ENCODE data around the gene GNG12. TPM values are rescaled to one million over a fixed set of nuclear protein-coding genes. Genes with fewer than 3 reads are reported as not detected.

The GNG12 gene
- polyA plus RNA-seq, 1 experiment, result 185 TPM

- TF ChIP-seq CTCF (IDR thresholded peaks at IDR 0.05; ENCODE audit: low read depth, low read length), result no peak
- ChIA-PET POLR2A (interaction anchor here (0.6 to 4.0 kb wide), 9 partner anchors 12 to 150 kb away, joined by 3 to 43 read pairs (median 16); no protein-coding TSS in a partner anchor), CTCF (interaction anchor here (1.0 to 7.5 kb wide), 6 partner anchors 9 to 155 kb away, joined by 3 to 51 read pairs (median 10); no protein-coding TSS in a partner anchor)
- Histone ChIP-seq H3K27me3 (ENCODE audit: control insufficient read depth, insufficient read depth, low read length) (no peaks in the 10 kb centered on the region), H3K9me3 (ENCODE audit: control insufficient read depth, insufficient read depth, low read length) (peaks cover 6% of the 10 kb centered on the region; the same call in 1 of the 2 replicates), H3K4me3 (ENCODE audit: low read depth, low read length) (peak overlapping the region; percentile 89), H3K27ac (ENCODE audit: low read depth, low read length) (peak overlapping the region; percentile 40)
- no peak for DNase-seq (ENCODE audit: low read depth, low spot score)
Measured at GRCh38 chr1:67687198-67687545, 146.1 kb downstream of the GNG12 start.

GRCh38 chr1:67686267-67687197 lies 146.7 kb downstream of the GNG12 start:
- POLR2A ChIA-PET, result interaction anchor here (0.6 to 4.0 kb wide), 14 partner anchors 11 to 152 kb away, joined by 3 to 43 read pairs (median 5); no protein-coding TSS in a partner anchor
- DNase-seq (ENCODE audit: low read depth, low spot score), result peak; percentile 96
- CTCF ChIA-PET, result interaction anchor here (0.8 to 7.5 kb wide), 8 partner anchors 10 to 154 kb away, joined by 3 to 51 read pairs (median 10); no protein-coding TSS in a partner anchor
- Histone ChIP-seq H3K9me3 (ENCODE audit: control insufficient read depth, insufficient read depth, low read length) (peaks cover 6% of the 10 kb centered on the region; the same call in 1 of the 2 replicates), H3K27me3 (ENCODE audit: control insufficient read depth, insufficient read depth, low read length) (no peaks in the 10 kb centered on the region), H3K4me3 (ENCODE audit: low read depth, low read length) (peak overlapping the region; percentile 89), H3K27ac (ENCODE audit: low read depth, low read length) (peak overlapping the region; percentile 97)
- no peak for TF ChIP-seq CTCF (IDR thresholded peaks at IDR 0.05; ENCODE audit: low read depth, low read length)

- no peak for TF ChIP-seq CTCF (IDR thresholded peaks at IDR 0.05; ENCODE audit: low read depth, low read length)
- H3K27ac ChIP-seq (ENCODE audit: low read depth, low read length), result peak overlapping the region; percentile 97
- H3K27me3 ChIP-seq (ENCODE audit: control insufficient read depth, insufficient read depth, low read length), result no peaks in the 10 kb centered on the region
- POLR2A ChIA-PET, result interaction anchor here (0.7 to 4.0 kb wide), 30 partner anchors 10 to 488 kb away, joined by 3 to 43 read pairs (median 5); partner anchors contain the start of gene SERBP1
- H3K9me3 ChIP-seq (ENCODE audit: control insufficient read depth, insufficient read depth, low read length), result peaks cover 6% of the 10 kb centered on the region; the same call in 1 of the 2 replicates
- no peak for DNase-seq (ENCODE audit: low read depth, low spot score)
- H3K4me3 ChIP-seq (ENCODE audit: low read depth, low read length), result peak overlapping the region; percentile 89
- CTCF ChIA-PET, result interaction anchor here (0.6 to 7.5 kb wide), 10 partner anchors 31 to 184 kb away, joined by 3 to 51 read pairs (median 8); no protein-coding TSS in a partner anchor
Measured at GRCh38 chr1:67685558-67686266, 147.6 kb downstream of the GNG12 start.

- peaks cover 6% of the 10 kb centered on the region; the same call in 1 of the 2 replicates for H3K9me3 ChIP-seq (ENCODE audit: control insufficient read depth, insufficient read depth, low read length)
- no peak for TF ChIP-seq CTCF (IDR thresholded peaks at IDR 0.05; ENCODE audit: low read depth, low read length)
- ChIA-PET CTCF (interaction anchor here (0.6 to 7.5 kb wide), 12 partner anchors 30 to 1101 kb away, joined by 3 to 51 read pairs (median 6); no protein-coding TSS in a partner anchor), POLR2A (interaction anchor here (0.7 to 4.0 kb wide), 32 partner anchors 10 to 489 kb away, joined by 3 to 43 read pairs (median 5); partner anchors contain the start of gene SERBP1)
- H3K27me3 ChIP-seq (ENCODE audit: control insufficient read depth, insufficient read depth, low read length), result no peaks in the 10 kb centered on the region
- peak within 1 kb of the TSS; percentile 89 for H3K4me3 ChIP-seq (ENCODE audit: low read depth, low read length)
- peak; percentile 99 for DNase-seq (ENCODE audit: low read depth, low spot score)
- H3K27ac ChIP-seq (ENCODE audit: low read depth, low read length), result peak within 1 kb of the TSS; percentile 97
Measured at GRCh38 chr1:67685067-67685557, 148.2 kb downstream of the GNG12 start, which contains the start of gene GADD45A. Gene GADD45A, plus strand, starts transcription at chr1:67685201. Its CDS starts 294 bp downstream, at chr1:67685495.

Measured in AG04450 (cell line).